Measurements from ENCODE around the gene INTS11.
A peak's percentile ranks its signal among the peaks of the same experiment; 100 is the strongest.

- TF ChIP-seq POLR2A (IDR thresholded peaks at IDR 0.05) (no peak), CTCF (IDR thresholded peaks at IDR 0.05 in 8 of 11, conservative IDR thresholded peaks at IDR 0.05 in 3 of 11) (no peak), POLR2AphosphoS5 (IDR thresholded peaks at IDR 0.05) (peak in 2 of 3 donors; percentile 2 to 32)
Measured at GRCh38 chr1:1332774-1333480, 8.5 kb upstream of the INTS11 start.
